Liver (tissue), 3 donors: Measurements from ENCODE around the gene USP31.

ENCODE experiments used
- EGR1 ChIP-seq, 2 donors: IDR thresholded peaks; 2 replicates each; pipeline ENCODE4 v1.6.1; 2016 to 2018; ENCODE audit warnings: antibody characterized with exemption in 2 of 2, low read depth in 2 of 2
- FOXA1 ChIP-seq: IDR thresholded peaks from 2 replicates; pipeline ENCODE4 v1.6.1; 2016; ENCODE audit warnings: antibody characterized with exemption
- JUND ChIP-seq, 2 donors: IDR thresholded peaks; 2 replicates each; pipeline ENCODE4 v1.6.1; 2016; ENCODE audit warnings: antibody characterized with exemption in 2 of 2
- TF ChIP-seq, protein P1 (sequence below): fragments of 150-350 bp; IDR thresholded peaks from 2 replicates; pipeline ENCODE4 v1.5.1; 2017; ENCODE audit warnings: improper control_type of control experiment, low read depth, low read length; ENCODE audit not compliant: missing input control
- TF ChIP-seq, protein P2 (sequence below): IDR thresholded peaks from 2 replicates; pipeline ENCODE4 v1.6.1; 2016; ENCODE audit warnings: antibody characterized with exemption
- donor health status: healthy.
- donor health status: healthy.

- TF ChIP-seq, protein P1, sequence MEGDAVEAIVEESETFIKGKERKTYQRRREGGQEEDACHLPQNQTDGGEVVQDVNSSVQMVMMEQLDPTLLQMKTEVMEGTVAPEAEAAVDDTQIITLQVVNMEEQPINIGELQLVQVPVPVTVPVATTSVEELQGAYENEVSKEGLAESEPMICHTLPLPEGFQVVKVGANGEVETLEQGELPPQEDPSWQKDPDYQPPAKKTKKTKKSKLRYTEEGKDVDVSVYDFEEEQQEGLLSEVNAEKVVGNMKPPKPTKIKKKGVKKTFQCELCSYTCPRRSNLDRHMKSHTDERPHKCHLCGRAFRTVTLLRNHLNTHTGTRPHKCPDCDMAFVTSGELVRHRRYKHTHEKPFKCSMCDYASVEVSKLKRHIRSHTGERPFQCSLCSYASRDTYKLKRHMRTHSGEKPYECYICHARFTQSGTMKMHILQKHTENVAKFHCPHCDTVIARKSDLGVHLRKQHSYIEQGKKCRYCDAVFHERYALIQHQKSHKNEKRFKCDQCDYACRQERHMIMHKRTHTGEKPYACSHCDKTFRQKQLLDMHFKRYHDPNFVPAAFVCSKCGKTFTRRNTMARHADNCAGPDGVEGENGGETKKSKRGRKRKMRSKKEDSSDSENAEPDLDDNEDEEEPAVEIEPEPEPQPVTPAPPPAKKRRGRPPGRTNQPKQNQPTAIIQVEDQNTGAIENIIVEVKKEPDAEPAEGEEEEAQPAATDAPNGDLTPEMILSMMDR = no peak
- TF ChIP-seq FOXA1 (no peak), JUND (IDR thresholded peaks at IDR 0.05) (no peak), EGR1 (IDR thresholded peaks at IDR 0.05; ENCODE audit: low read depth in 2 of 2) (no peak)
- TF ChIP-seq, protein P2, sequence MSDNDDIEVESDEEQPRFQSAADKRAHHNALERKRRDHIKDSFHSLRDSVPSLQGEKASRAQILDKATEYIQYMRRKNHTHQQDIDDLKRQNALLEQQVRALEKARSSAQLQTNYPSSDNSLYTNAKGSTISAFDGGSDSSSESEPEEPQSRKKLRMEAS = no peak
Observed at GRCh38 chr16:23026784-23027362, 122.4 kb downstream of the USP31 start.
